Activated CD4-positive, alpha-beta T cell treated with anti-CD3 and anti-CD28 coated beads, Interleukin-2, Interleukin-6, amounts not matched to agents 100 ng/mL and 50 ng/mL, durations not matched to agents 16 hours and 8 hours (primary cell): ENCODE results near the gene TMX2.
"Not testable (repeated sequence)": the region's sequence is repeated elsewhere in the genome, so short reads cannot be mapped to it uniquely, and the experiment has no call there.

Experiments
- DNase-seq: peaks from one replicate; pipeline ENCODE4 v3.0.0-alpha.2; 2020

TMX2 gene

DNA sequence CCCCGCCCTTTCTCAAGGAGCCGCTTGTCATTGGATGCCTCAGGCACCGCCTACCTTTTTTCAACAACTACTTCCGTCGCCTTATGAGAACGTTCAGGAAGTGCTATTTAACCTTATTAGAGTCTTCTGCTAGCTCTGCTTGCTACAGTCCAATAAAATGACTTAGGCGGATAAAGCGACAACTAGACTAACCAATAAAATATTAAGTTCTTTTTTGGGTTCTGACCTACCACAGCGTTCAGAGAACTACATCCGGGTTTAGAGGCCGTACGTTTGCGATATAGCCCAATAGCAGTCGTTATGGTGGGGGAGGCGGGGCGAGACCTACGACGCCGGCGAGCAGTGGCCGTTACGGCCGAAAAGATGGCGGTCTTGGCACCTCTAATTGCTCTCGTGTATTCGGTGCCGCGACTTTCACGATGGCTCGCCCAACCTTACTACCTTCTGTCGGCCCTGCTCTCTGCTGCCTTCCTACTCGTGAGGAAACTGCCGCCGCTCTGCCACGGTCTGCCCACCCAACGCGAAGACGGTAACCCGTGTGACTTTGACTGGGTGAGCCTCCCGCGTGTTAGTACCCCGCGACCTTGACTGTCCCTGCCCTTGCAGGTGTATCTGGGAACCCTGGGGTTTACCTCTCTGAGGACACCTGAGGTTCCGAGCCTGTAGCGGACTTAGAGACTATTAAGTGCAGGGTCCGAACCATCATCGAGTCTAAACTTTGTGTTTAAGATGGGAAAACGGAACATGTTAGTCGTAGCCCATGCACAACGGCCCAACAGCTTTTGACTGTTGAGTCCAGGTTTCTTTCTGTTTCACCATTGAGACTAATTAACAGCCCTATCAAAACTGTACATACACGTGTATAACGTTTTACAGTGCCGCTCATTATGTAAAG is at the start of gene TMX2:
Gene TMX2, plus strand, starts transcription at position 338 of the 895 bp plus-strand sequence. Its CDS starts 26 bp downstream, at position 364.
- DNase-seq, result peak; percentile 95

DNA sequence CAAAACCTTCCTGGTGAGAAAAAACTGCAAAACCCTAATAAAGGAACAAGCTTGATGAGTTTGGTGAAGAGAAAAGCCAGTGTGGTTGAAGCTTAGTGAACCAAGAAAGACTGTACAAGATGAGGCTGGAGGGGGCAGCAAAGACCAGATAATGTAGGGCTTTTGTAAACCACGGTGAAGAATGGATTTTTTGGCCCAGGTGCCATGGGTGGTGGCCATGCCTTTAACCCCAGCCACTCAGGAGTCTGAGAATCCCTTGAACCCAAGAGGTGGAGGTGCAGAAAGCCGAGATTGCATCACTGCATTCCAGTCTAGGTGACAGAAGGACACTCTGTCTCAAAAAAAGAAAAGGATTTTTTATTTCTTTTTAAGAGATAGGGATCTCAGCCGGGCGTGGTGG is 49.5 kb upstream of the TMX2 start:
- DNase-seq, result no peak

DNA sequence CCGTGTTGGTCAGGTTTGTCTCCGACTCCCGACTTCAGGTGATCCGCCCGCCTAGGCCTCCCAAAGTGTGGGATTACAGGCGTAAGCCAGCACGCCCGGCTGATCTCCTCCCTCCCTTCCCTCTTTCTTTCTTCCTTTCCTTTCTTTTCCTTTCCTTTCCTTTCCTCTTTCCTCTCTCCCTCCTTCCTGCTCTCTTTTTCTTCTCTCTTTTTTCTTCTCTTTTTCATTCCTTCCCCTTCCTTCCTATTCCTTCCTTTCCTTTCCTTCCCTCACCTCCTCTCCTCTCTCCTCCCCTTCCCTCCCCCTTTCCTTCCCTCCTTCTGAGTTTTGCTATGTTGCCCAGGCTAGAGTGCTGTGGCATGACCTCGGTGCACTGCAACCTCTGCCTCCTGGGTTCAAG is 48.4 kb upstream of the TMX2 start:
- no peak for DNase-seq

- DNase-seq, result peak; percentile 95
Observed at GRCh38 chr11:57667117-57667735, 45.2 kb upstream of the TMX2 start.

- DNase-seq, result peak; percentile 100
Observed at GRCh38 chr11:57667736-57668433, 44.5 kb upstream of the TMX2 start, which contains the start of gene ZDHHC5. Gene ZDHHC5 (plus strand): TSS chr11:57668114. CDS start chr11:57673091, 4,977 bp downstream.

GRCh38 chr11:57668434-57668782 is 44.0 kb upstream of the TMX2 start:
- DNase-seq, result peak; percentile 45

- DNase-seq, result no peak
Observed at GRCh38 chr11:57674251-57674650, 38.1 kb upstream of the TMX2 start.

- no peak for DNase-seq
Observed at GRCh38 chr11:57675176-57675941, 37.0 kb upstream of the TMX2 start.

- no peak for DNase-seq
Observed at GRCh38 chr11:57679396-57679795, 33.0 kb upstream of the TMX2 start.

GRCh38 chr11:57680552-57680874 is 31.9 kb upstream of the TMX2 start:
- peak; percentile 36 for DNase-seq

GRCh38 chr11:57681168-57681567 is 31.2 kb upstream of the TMX2 start:
- no peak for DNase-seq

DNA sequence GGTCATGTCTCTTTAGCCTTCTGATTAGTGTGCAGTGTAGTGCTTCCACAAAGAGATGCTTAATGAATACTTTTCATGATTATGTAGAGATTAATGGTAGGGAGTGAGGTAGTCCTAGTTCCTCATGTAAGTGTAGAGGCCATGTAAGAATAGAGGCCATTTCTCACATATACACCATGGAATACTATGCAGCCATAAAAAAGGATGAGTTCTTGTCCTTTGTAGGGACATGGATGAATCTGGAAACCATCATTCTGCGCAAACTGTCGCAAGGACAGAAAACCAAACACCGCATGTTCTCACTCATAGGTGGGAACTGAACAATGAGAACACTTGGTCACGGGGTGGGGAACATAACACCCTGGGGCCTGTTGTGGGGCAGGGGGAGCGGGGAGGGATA is 21.9 kb upstream of the TMX2 start:
- DNase-seq, result not testable (repeated sequence)

DNA sequence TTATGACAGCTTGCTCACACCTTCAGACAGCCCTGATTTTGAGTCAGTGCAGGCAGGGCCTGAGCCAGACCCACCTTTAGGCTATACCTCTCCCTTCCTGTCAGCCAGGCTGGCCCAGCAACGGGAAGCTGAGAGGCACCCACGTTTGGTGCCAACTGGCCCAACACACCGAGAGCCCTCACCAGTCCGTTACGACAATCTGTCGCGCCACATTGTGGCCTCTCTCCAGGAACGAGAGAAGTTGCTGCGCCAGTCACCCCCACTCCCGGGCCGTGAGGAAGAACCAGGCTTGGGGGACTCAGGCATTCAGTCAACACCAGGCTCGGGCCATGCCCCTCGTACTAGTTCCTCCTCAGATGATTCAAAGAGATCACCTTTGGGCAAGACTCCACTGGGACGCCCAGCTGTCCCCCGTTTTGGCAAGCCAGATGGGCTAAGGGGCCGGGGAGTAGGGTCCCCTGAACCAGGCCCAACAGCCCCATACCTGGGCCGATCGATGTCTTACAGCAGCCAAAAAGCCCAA is 13.5 kb upstream of the TMX2 start:
- no peak for DNase-seq

- no peak for DNase-seq
Observed at GRCh38 chr11:57699813-57700212, 12.6 kb upstream of the TMX2 start.

DNA sequence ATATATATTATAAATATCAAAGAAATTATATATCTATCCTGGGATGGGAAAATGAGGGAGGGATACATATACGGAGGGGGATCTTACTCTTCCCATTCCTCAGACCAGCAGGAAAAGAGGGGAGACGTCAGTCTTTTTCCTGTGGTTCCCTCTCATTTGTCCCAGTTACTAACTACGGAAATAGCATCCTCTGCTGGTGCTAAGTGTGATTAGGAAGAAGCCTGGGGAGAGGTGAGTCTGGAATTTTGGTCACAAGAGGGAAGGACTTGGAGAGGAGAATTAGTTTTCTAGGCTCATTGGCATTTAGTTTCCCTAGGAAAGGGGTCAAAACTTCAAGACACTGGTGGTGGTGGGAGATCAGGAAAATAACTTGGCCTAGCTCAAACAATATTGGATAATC is 12.0 kb upstream of the TMX2 start:
- no peak for DNase-seq

DNA sequence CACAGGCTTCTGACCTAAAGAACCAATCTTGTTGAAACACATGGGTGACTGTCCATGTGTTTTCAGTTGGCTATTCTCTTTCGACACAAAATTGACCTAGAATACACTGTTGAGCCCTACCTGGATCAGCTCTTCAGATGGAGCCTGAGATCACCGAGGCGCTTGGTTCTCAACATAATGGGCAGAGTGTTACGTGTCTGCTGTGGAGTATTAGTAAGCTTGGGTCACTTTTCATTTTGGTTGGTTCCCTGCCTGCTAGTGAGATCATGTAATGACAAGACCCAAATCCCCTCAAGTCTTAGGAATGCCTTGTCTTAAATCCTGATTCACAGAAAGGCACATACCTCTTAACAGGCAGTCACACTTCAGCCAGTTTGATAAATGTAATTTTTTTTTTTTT is 9.1 kb upstream of the TMX2 start:
- DNase-seq, result no peak

DNA sequence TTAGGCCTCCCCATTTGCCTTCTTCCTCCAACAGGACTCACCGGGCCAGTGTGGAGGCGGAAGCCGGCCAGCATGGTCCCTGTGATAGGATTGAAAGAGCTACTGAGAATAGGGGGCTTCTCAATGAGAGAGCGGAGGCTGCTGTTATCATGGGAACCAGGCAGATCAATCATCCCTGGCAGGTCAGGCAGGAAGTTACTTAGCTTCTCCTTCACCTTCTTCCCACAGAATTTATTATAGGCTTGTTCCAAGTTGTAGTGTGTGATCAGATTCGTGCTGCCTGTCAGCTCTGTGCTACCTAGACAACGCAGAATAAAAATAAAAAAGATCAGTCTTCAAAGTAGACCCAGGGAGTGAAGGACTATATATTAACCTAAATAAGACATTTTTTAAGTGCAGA is 7.5 kb upstream of the TMX2 start:
- DNase-seq, result no peak

DNA sequence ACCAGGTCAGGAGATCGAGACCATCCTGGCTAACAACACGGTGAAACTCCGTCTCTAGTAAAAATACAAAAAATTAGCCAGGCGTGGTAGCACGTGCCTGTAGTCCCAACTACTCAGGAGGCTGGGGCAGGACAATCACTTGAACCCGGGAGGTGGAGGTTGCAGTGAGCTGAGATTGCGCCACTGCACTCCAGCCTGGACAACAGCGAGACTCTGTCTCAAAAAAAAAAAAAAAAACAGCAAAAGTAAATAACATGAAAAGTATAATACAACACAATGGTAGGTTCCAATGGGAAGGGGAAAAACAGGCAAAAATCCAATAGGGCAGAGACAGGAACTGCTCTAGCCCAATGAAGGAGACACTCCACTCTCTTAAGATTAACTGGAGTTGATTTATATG is 7.0 kb upstream of the TMX2 start:
- not testable (repeated sequence) for DNase-seq

DNA sequence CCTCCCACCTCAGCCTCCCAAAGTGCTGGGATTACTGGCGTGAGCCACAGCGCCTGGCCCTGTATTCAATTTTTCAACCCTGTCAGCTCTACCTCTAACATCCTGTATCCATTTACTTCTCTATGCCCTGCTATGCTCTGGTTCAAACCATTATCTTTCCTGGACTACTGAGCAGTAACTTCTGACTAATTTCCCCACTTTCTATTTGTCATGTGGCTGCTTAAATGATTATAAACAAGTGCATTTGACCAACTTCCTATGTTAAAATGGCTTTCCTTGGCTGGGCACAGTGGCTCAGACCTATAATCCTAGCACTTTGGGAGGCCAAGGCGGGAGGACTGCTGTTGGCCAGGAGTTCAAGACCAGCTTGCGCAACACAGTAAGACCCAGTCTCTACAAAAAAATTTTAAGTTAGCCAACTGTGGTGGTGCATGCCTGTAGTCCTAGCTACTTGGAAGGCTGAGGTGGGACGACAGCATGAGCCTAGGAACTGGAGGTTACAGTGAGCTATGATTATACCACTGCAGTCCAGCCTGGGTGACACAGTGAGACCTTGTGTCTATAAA is 2.5 kb upstream of the TMX2 start:
- DNase-seq, result peak; percentile 62

- DNase-seq, result peak; percentile 85
Observed at GRCh38 chr11:57711414-57712255, 758 bp upstream of the TMX2 start, which contains the start of gene MED19. Gene MED19 (minus strand): TSS chr11:57712215. CDS start chr11:57712179, 36 bp downstream.

DNA sequence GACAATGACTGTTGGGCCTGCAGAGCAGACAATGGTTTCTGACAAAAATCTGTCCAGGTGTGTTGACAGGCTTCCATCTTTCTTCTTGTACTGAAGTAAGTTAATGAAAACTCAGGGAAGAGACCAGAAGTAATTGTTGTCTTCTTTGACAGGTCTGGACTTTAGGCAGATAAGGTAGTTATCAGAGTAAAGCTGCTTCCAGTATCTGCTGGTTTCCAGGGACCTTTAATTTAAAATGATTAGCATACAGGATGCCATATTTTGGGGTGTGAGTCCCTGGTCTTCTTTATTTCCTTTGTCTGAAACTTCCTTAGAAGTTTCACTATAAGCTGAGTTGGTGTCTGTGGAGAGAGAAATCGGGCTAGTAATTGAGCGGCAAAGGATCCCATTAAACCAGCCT is 1.4 kb downstream of the TMX2 start:
- no peak for DNase-seq
